D721Med (cell line): Measurements from ENCODE around the gene SLC35F6.

ENCODE experiments used
- DNase-seq: peaks from one replicate; pipeline ENCODE4 v3.0.0; 2011; ENCODE audit warnings: low spot score; ENCODE audit not compliant: insufficient read length
- FAIRE-seq: peaks from 2 replicates; lab custom pipeline; 2011; peaks lifted over from hg19 to GRCh38; lab: Jason Lieb, UNC
- CTCF ChIP-seq: IDR thresholded peaks from 2 replicates; pipeline ENCODE4 v1.5.1; 2012; ENCODE audit warnings: mild to moderate bottlenecking, control low read depth; ENCODE audit not compliant: insufficient read depth; ENCODE audit errors: missing control alignments

SLC35F6 gene

GRCh38 chr2:26731714-26732113 lies 32.4 kb upstream of the SLC35F6 start:
- no peak for FAIRE-seq
- no peak for DNase-seq
- TF ChIP-seq CTCF = no peak

GRCh38 chr2:26732446-26732845 lies 31.6 kb upstream of the SLC35F6 start:
- DNase-seq (peak; percentile 12), FAIRE-seq (no peak)
- TF ChIP-seq CTCF = no peak

GRCh38 chr2:26733413-26733812 lies 30.7 kb upstream of the SLC35F6 start:
- FAIRE-seq (no peak), DNase-seq (peak; percentile 3)
- no peak for TF ChIP-seq CTCF

GRCh38 chr2:26735097-26735496 lies 29.0 kb upstream of the SLC35F6 start:
- no peak for TF ChIP-seq CTCF
- DNase-seq = peak; percentile 2
- no peak for FAIRE-seq

GRCh38 chr2:26735883-26736588 lies 28.0 kb upstream of the SLC35F6 start:
- no peak for TF ChIP-seq CTCF
- FAIRE-seq (no peak), DNase-seq (peak; percentile 14)

- no peak for FAIRE-seq
- no peak for DNase-seq
- TF ChIP-seq CTCF = no peak
Observed at GRCh38 chr2:26737221-26737620, 26.9 kb upstream of the SLC35F6 start.

- DNase-seq = peak; percentile 5
- no peak for FAIRE-seq
- no peak for TF ChIP-seq CTCF
Observed at GRCh38 chr2:26738481-26738880, 25.6 kb upstream of the SLC35F6 start.
